WTC11 (cell line): ENCODE data around the gene G3BP2. TPM values are rescaled to one million over a fixed set of nuclear protein-coding genes. Genes with fewer than 3 reads are reported as not detected.
"Not testable (repeated sequence)": the region's sequence is repeated elsewhere in the genome, so short reads cannot be mapped to it uniquely, and the experiment has no call there.

Experiments used
- ATAC-seq: fragments of 200-7000 bp; cut with Tn5 transposase; 2 replicates; pipeline ENCODE4 v1.10.0; 2021; ENCODE audit warnings: mild to moderate bottlenecking, moderate library complexity
- CTCF ChIA-PET: fragments of 300-600 bp; sonication (Branson Sonifier 250); formaldehyde crosslinking; loops from one replicate; lab custom pipeline; 2021; ENCODE audit warnings: antibody characterized with exemption; lab: Charles Lee
- POLR2A ChIA-PET: fragments of 350-600 bp; sonication (Branson Sonifier 250); formaldehyde crosslinking; loops from one replicate; lab custom pipeline; 2021; ENCODE audit warnings: antibody characterized with exemption; lab: Charles Lee
- DNase-seq: peaks from one replicate; pipeline ENCODE4 v3.0.0; 2021; ENCODE audit warnings: low spot score
- H3K27ac Mint-ChIP-seq: 2 replicates; pipeline ENCODE4 v1.8.0; 2021; ENCODE audit warnings: mixed read lengths
- H3K27me3 Mint-ChIP-seq: 2 replicates; pipeline ENCODE4 v1.8.0; 2021; ENCODE audit warnings: low read depth, mild to moderate bottlenecking, moderate library complexity, mixed read lengths
- H3K36me3 Mint-ChIP-seq: 2 replicates; pipeline ENCODE4 v1.8.0; 2021; ENCODE audit warnings: mixed read lengths
- H3K4me1 Mint-ChIP-seq: 2 replicates; pipeline ENCODE4 v1.8.0; 2022; ENCODE audit warnings: mixed read lengths
- H3K4me3 Mint-ChIP-seq: 2 replicates; pipeline ENCODE4 v1.8.0; 2021; ENCODE audit warnings: mild to moderate bottlenecking, moderate library complexity, mixed read lengths
- H3K9me3 Mint-ChIP-seq: 2 replicates; pipeline ENCODE4 v1.8.0; 2021; ENCODE audit warnings: mixed read lengths
- AR ChIP-seq: fragments of 250-450 bp; sonication (Bioruptor Pico); IDR thresholded peaks from 2 replicates; pipeline ENCODE4 v1.9.0; 2021; ENCODE audit warnings: mild to moderate bottlenecking
- ATF3 ChIP-seq: sonication (generic); formaldehyde crosslinking; conservative IDR thresholded peaks from 2 replicates; pipeline ENCODE4 v1.8.1; 2022; ENCODE audit warnings: mild to moderate bottlenecking, missing genetic modification reagents
- CBFB ChIP-seq: sonication (generic); formaldehyde crosslinking; IDR thresholded peaks from 2 replicates; pipeline ENCODE4 v1.8.1; 2022; ENCODE audit warnings: mild to moderate bottlenecking, low read depth, missing genetic modification reagents
- CREB1 ChIP-seq: sonication (generic); formaldehyde crosslinking; IDR thresholded peaks from 2 replicates; pipeline ENCODE4 v1.8.0; 2023; ENCODE audit warnings: mild to moderate bottlenecking, missing genetic modification reagents
- ELF4 ChIP-seq: sonication (generic); formaldehyde crosslinking; IDR thresholded peaks from 2 replicates; pipeline ENCODE4 v1.8.1; 2022; ENCODE audit warnings: low read depth, mild to moderate bottlenecking, moderate library complexity, missing genetic modification reagents
- EMX1 ChIP-seq: fragments of 250-450 bp; sonication (Bioruptor Pico); IDR thresholded peaks from 2 replicates; pipeline ENCODE4 v1.8.0; 2021; ENCODE audit warnings: mild to moderate bottlenecking
- ESRRA ChIP-seq: sonication (generic); formaldehyde crosslinking; IDR thresholded peaks from 2 replicates; pipeline ENCODE4 v1.8.1; 2022; ENCODE audit warnings: mild to moderate bottlenecking, missing genetic modification reagents, borderline replicate concordance
- FOXK1 ChIP-seq: sonication (generic); formaldehyde crosslinking; IDR thresholded peaks from 2 replicates; pipeline ENCODE4 v1.8.0; 2022; ENCODE audit warnings: mild to moderate bottlenecking, moderate library complexity, missing genetic modification reagents
- JAZF1 ChIP-seq: fragments of 250-450 bp; sonication (Bioruptor Pico); IDR thresholded peaks from 2 replicates; pipeline ENCODE4 v1.9.0; 2021; ENCODE audit warnings: moderate library complexity, mild to moderate bottlenecking, inconsistent platforms
- PRRX2 ChIP-seq: fragments of 250-450 bp; sonication (Bioruptor Pico); IDR thresholded peaks from 2 replicates; pipeline ENCODE4 v1.8.0; 2021; ENCODE audit warnings: mild to moderate bottlenecking
- RELA ChIP-seq: sonication (generic); formaldehyde crosslinking; IDR thresholded peaks from 2 replicates; pipeline ENCODE4 v1.8.1; 2022; ENCODE audit warnings: missing genetic modification reagents, mild to moderate bottlenecking, borderline replicate concordance
- SMAD4 ChIP-seq: sonication (generic); formaldehyde crosslinking; IDR thresholded peaks from 2 replicates; pipeline ENCODE4 v1.8.0; 2022; ENCODE audit warnings: mild to moderate bottlenecking, missing genetic modification reagents
- SOX15 ChIP-seq: fragments of 250-450 bp; sonication (Bioruptor Pico); IDR thresholded peaks from 2 replicates; pipeline ENCODE4 v1.9.0; 2021; ENCODE audit warnings: mild to moderate bottlenecking
- TP53 ChIP-seq: sonication (generic); formaldehyde crosslinking; IDR thresholded peaks from 2 replicates; pipeline ENCODE4 v1.8.1; 2023; ENCODE audit warnings: mild to moderate bottlenecking, missing genetic modification reagents
- ZNF317 ChIP-seq: sonication (generic); formaldehyde crosslinking; IDR thresholded peaks from 2 replicates; pipeline ENCODE4 v1.8.1; 2023; ENCODE audit warnings: low read depth, mild to moderate bottlenecking, moderate library complexity, missing genetic modification reagents, borderline replicate concordance
- ZNF416 ChIP-seq: fragments of 250-450 bp; sonication (Bioruptor Pico); IDR thresholded peaks from 2 replicates; pipeline ENCODE4 v1.9.0; 2021; ENCODE audit warnings: mild to moderate bottlenecking, inconsistent platforms
- total RNA-seq: library from RNA; stranded (reverse); gene quantifications from 3 replicates; pipeline ENCODE4 v1.2.3, GENCODE V29; 2021
- TF ChIP-seq, protein P1 (sequence below): sonication (generic); formaldehyde crosslinking; IDR thresholded peaks from 2 replicates; pipeline ENCODE4 v1.8.1; 2023; ENCODE audit warnings: mild to moderate bottlenecking, missing genetic modification reagents
- TF ChIP-seq, protein P2 (sequence below): fragments of 250-450 bp; sonication (Bioruptor Pico); IDR thresholded peaks from 2 replicates; pipeline ENCODE4 v1.9.0; 2021; ENCODE audit warnings: moderate library complexity, mild to moderate bottlenecking, inconsistent platforms, borderline replicate concordance
- TF ChIP-seq, protein P3 (sequence below): fragments of 250-450 bp; sonication (Bioruptor Pico); IDR thresholded peaks from 2 replicates; pipeline ENCODE4 v1.9.0; 2021; ENCODE audit warnings: mild to moderate bottlenecking, borderline replicate concordance
- TF ChIP-seq, protein P4 (sequence below): sonication (generic); formaldehyde crosslinking; IDR thresholded peaks from 2 replicates; pipeline ENCODE4 v1.8.1; 2023; ENCODE audit warnings: mild to moderate bottlenecking, missing genetic modification reagents, borderline replicate concordance

Gene G3BP2
- total RNA-seq, 1 experiment from 2014 or later, result 284 TPM

- no peak for TF ChIP-seq AR (CRISPR knock-in tag)
- TF ChIP-seq, protein P1, sequence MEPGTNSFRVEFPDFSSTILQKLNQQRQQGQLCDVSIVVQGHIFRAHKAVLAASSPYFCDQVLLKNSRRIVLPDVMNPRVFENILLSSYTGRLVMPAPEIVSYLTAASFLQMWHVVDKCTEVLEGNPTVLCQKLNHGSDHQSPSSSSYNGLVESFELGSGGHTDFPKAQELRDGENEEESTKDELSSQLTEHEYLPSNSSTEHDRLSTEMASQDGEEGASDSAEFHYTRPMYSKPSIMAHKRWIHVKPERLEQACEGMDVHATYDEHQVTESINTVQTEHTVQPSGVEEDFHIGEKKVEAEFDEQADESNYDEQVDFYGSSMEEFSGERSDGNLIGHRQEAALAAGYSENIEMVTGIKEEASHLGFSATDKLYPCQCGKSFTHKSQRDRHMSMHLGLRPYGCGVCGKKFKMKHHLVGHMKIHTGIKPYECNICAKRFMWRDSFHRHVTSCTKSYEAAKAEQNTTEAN (CRISPR knock-in tag), result no peak
- TF ChIP-seq ELF4 (CRISPR knock-in tag), result no peak
- TF ChIP-seq, protein P2, sequence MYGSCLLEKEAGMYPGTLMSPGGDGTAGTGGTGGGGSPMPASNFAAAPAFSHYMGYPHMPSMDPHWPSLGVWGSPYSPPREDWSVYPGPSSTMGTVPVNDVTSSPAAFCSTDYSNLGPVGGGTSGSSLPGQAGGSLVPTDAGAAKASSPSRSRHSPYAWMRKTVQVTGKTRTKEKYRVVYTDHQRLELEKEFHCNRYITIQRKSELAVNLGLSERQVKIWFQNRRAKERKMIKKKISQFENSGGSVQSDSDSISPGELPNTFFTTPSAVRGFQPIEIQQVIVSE (CRISPR knock-in tag), result no peak
These were observed 23.4 kb upstream of the G3BP2 start (continued) for GRCh38 chr4:75696581-75696980.

GRCh38 chr4:75696071-75696470 lies 22.9 kb upstream of the G3BP2 start:
- Mint-ChIP-seq H3K36me3 (peaks cover 29% of the 10 kb centered on the region), H3K27me3 (no peaks in the 10 kb centered on the region), H3K9me3 (no peaks in the 10 kb centered on the region), H3K4me1 (peaks cover 37% of the 10 kb centered on the region), H3K4me3 (no peak overlapping the region), H3K27ac (0 out of 2 replicates have a peak overlapping the region, but pooled peaks have one; percentile 32)
- no peak for TF ChIP-seq SOX15 (CRISPR knock-in tag)
- TF ChIP-seq FOXK1 (CRISPR knock-in tag), result no peak
- TF ChIP-seq CREB1 (CRISPR knock-in tag), result no peak
- no peak for TF ChIP-seq SMAD4 (CRISPR knock-in tag)
- TF ChIP-seq EMX1 (CRISPR knock-in tag), result no peak
- no peak for TF ChIP-seq ZNF416 (CRISPR knock-in tag)
- TF ChIP-seq, protein P3, sequence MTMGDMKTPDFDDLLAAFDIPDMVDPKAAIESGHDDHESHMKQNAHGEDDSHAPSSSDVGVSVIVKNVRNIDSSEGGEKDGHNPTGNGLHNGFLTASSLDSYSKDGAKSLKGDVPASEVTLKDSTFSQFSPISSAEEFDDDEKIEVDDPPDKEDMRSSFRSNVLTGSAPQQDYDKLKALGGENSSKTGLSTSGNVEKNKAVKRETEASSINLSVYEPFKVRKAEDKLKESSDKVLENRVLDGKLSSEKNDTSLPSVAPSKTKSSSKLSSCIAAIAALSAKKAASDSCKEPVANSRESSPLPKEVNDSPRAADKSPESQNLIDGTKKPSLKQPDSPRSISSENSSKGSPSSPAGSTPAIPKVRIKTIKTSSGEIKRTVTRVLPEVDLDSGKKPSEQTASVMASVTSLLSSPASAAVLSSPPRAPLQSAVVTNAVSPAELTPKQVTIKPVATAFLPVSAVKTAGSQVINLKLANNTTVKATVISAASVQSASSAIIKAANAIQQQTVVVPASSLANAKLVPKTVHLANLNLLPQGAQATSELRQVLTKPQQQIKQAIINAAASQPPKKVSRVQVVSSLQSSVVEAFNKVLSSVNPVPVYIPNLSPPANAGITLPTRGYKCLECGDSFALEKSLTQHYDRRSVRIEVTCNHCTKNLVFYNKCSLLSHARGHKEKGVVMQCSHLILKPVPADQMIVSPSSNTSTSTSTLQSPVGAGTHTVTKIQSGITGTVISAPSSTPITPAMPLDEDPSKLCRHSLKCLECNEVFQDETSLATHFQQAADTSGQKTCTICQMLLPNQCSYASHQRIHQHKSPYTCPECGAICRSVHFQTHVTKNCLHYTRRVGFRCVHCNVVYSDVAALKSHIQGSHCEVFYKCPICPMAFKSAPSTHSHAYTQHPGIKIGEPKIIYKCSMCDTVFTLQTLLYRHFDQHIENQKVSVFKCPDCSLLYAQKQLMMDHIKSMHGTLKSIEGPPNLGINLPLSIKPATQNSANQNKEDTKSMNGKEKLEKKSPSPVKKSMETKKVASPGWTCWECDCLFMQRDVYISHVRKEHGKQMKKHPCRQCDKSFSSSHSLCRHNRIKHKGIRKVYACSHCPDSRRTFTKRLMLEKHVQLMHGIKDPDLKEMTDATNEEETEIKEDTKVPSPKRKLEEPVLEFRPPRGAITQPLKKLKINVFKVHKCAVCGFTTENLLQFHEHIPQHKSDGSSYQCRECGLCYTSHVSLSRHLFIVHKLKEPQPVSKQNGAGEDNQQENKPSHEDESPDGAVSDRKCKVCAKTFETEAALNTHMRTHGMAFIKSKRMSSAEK (CRISPR knock-in tag), result no peak
- TF ChIP-seq ZNF317 (CRISPR knock-in tag), result no peak
- TF ChIP-seq RELA (CRISPR knock-in tag), result no peak
- TF ChIP-seq TP53 (CRISPR knock-in tag), result no peak
- TF ChIP-seq, protein P1 (CRISPR knock-in tag), result no peak
- TF ChIP-seq, protein P4, sequence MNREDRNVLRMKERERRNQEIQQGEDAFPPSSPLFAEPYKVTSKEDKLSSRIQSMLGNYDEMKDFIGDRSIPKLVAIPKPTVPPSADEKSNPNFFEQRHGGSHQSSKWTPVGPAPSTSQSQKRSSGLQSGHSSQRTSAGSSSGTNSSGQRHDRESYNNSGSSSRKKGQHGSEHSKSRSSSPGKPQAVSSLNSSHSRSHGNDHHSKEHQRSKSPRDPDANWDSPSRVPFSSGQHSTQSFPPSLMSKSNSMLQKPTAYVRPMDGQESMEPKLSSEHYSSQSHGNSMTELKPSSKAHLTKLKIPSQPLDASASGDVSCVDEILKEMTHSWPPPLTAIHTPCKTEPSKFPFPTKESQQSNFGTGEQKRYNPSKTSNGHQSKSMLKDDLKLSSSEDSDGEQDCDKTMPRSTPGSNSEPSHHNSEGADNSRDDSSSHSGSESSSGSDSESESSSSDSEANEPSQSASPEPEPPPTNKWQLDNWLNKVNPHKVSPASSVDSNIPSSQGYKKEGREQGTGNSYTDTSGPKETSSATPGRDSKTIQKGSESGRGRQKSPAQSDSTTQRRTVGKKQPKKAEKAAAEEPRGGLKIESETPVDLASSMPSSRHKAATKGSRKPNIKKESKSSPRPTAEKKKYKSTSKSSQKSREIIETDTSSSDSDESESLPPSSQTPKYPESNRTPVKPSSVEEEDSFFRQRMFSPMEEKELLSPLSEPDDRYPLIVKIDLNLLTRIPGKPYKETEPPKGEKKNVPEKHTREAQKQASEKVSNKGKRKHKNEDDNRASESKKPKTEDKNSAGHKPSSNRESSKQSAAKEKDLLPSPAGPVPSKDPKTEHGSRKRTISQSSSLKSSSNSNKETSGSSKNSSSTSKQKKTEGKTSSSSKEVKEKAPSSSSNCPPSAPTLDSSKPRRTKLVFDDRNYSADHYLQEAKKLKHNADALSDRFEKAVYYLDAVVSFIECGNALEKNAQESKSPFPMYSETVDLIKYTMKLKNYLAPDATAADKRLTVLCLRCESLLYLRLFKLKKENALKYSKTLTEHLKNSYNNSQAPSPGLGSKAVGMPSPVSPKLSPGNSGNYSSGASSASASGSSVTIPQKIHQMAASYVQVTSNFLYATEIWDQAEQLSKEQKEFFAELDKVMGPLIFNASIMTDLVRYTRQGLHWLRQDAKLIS (CRISPR knock-in tag), result no peak
- no peak for TF ChIP-seq JAZF1
- no peak for TF ChIP-seq PRRX2
- no peak for TF ChIP-seq CBFB (CRISPR knock-in tag)
- no peak for TF ChIP-seq ATF3 (CRISPR knock-in tag)
- TF ChIP-seq ESRRA (CRISPR knock-in tag), result no peak
- no peak for ATAC-seq
- POLR2A ChIA-PET, result interaction anchor here (0.6 kb wide), 1 partner anchor 55 kb away, joined by 3 read pairs; no protein-coding TSS in a partner anchor
- CTCF ChIA-PET, result no interaction called here
- DNase-seq, result no peak

DNA sequence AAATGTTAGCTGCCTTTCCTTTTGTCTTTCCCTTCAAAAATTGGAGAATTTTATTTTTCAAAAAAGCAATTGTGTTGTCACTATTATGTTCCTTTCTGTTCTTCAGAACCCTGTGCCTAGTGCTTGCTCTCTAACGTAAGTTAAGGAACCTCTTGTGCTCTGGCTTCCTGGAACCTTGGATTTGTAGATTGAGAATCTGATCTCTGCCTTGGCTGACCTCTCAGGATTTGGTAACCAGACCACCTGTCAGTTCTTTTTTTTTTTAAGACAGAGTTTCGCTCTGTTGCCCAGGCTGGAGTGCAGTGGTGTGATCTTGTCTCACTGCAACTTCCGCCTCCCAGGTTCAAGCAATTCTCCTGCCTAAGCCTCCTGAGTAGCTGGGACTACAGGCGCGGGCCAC lies 18.9 kb upstream of the G3BP2 start:
- CTCF ChIA-PET, H3K27me3 Mint-ChIP-seq, H3K27ac Mint-ChIP-seq, DNase-seq, H3K4me3 Mint-ChIP-seq, POLR2A ChIA-PET, ATAC-seq: not testable (repeated sequence)
- peaks cover 19% of the 10 kb centered on the region for H3K4me1 Mint-ChIP-seq
- H3K9me3 Mint-ChIP-seq, result peaks cover 14% of the 10 kb centered on the region
- peaks cover 63% of the 10 kb centered on the region for H3K36me3 Mint-ChIP-seq
